ENCODE data around the gene CADM2.

GRCh38 chr3:86046436-86047136 lies 1087.8 kb downstream of the CADM2 start:
- TF ChIP-seq CTCF (IDR thresholded peaks at IDR 0.05; ENCODE audit: low read depth, low read length, poor library complexity, severe bottlenecking), result no peak
- no peak for TF ChIP-seq EZH2phosphoT487 (IDR thresholded peaks at IDR 0.05; ENCODE audit: borderline replicate concordance, low read length)

Data from DOHH2 (cell line).